SK-N-SH treated with all-trans-retinoic acid at 6 μM for 48 hours (cell line): ENCODE measurements around the gene TMEM114.

ENCODE experiments used
- ARNTL ChIP-seq: fragments of 450-650 bp; formaldehyde crosslinking; IDR thresholded peaks from 2 replicates; pipeline ENCODE4 v1.5.0; 2020; ENCODE audit warnings: low read depth, mild to moderate bottlenecking, moderate library complexity, borderline replicate concordance
- CREB5 ChIP-seq: fragments of 250-450 bp; sonication (Bioruptor Pico); IDR thresholded peaks from 2 replicates; pipeline ENCODE4 v1.5.1; 2020; ENCODE audit warnings: low read depth, mild to moderate bottlenecking, moderate library complexity
- PATZ1 ChIP-seq: fragments of 250-450 bp; sonication (Bioruptor Pico); IDR thresholded peaks from 2 replicates; pipeline ENCODE4 v1.8.0; 2020; ENCODE audit warnings: mild to moderate bottlenecking, moderate library complexity, borderline replicate concordance
- POU6F1 ChIP-seq: fragments of 250-450 bp; sonication (Bioruptor Pico); IDR thresholded peaks from 2 replicates; pipeline ENCODE4 v1.8.0; 2021; ENCODE audit warnings: low read depth, mild to moderate bottlenecking, moderate library complexity, borderline replicate concordance
- TSHZ2 ChIP-seq: fragments of 250-450 bp; sonication (Bioruptor Pico); IDR thresholded peaks from 2 replicates; pipeline ENCODE4 v1.5.0; 2020; ENCODE audit warnings: mild to moderate bottlenecking, moderate library complexity
- ZFP30 ChIP-seq: fragments of 450-650 bp; formaldehyde crosslinking; IDR thresholded peaks from 2 replicates; pipeline ENCODE4 v1.5.0; 2022; ENCODE audit warnings: mild to moderate bottlenecking, moderate library complexity
- ZNF565 ChIP-seq: fragments of 450-650 bp; formaldehyde crosslinking; conservative IDR thresholded peaks from 2 replicates; pipeline ENCODE4 v1.5.0; 2020; ENCODE audit warnings: low read depth, mild to moderate bottlenecking, moderate library complexity
- ZNF70 ChIP-seq: fragments of 450-650 bp; formaldehyde crosslinking; IDR thresholded peaks from 2 replicates; pipeline ENCODE4 v1.5.0; 2020; ENCODE audit warnings: mild to moderate bottlenecking, moderate library complexity
- ZNF8 ChIP-seq: fragments of 450-650 bp; formaldehyde crosslinking; IDR thresholded peaks from 2 replicates; pipeline ENCODE4 v1.5.0; 2020; ENCODE audit warnings: mild to moderate bottlenecking, moderate library complexity

- TF ChIP-seq CREB5 (CRISPR knock-in tag) (no peak), ZNF8 (CRISPR knock-in tag) (no peak), ZNF70 (CRISPR knock-in tag) (no peak), PATZ1 (CRISPR knock-in tag) (no peak), ARNTL (CRISPR knock-in tag) (no peak), POU6F1 (CRISPR knock-in tag) (no peak), ZFP30 (CRISPR knock-in tag) (no peak), ZNF565 (CRISPR knock-in tag) (no peak), TSHZ2 (no peak)
Observed at GRCh38 chr16:8590811-8591210, 500 bp upstream of the TMEM114 start.
